Measurements from ENCODE around the gene MED26.

GRCh38 chr19:16561382-16561781, 66.6 kb downstream of the MED26 start:
- no peak for TF ChIP-seq EZH2 (IDR thresholded peaks at IDR 0.05; ENCODE audit: borderline replicate concordance)
- TF ChIP-seq CTCF (IDR thresholded peaks at IDR 0.05; ENCODE audit: poor library complexity), result no peak
- TF ChIP-seq EZH2phosphoT487 (IDR thresholded peaks at IDR 0.05; ENCODE audit: low read depth, severe bottlenecking, unreplicated experiment), result no peak

All from hepatocyte (in vitro differentiated cells).